Measurements from ENCODE around the gene AK6. TPM values are rescaled to one million over a fixed set of nuclear protein-coding genes. Genes with fewer than 3 reads are reported as not detected.

Gene AK6
- total RNA-seq: 10 to 100 TPM in 4 of 6 donors, 1 to 10 TPM in 2; 7.2 to 31.8 (median 18.2) TPM

GRCh38 chr5:69369340-69370121, at the start of gene AK6, which contains the start of the genes RAD17 and TAF9:
Gene AK6, minus strand, starts transcription at chr5:69369520. Its CDS starts 30 bp downstream, at chr5:69369490.
Gene RAD17, plus strand, starts transcription at chr5:69369818. Its CDS starts 2,391 bp downstream, at chr5:69372209.
Gene TAF9, minus strand, starts transcription at chr5:69369520. Its CDS starts 3,783 bp downstream, at chr5:69365737.
- Histone ChIP-seq H3K4me3 (peak within 1 kb of the TSS; percentile 64 to 98 (median 86)), H3K27me3 (no peaks in the 10 kb centered on the region), H3K9me3 (no peaks in the 10 kb centered on the region), H3K4me1 (peaks cover 22 to 33% (median 24%) of the 10 kb centered on the region in 4 donors), H3K27ac (peak within 1 kb of the TSS; percentile 96 to 99 (median 98)), H3K36me3 (peaks cover 12 to 29% (median 19%) of the 10 kb centered on the region in 4 donors)
- DNase-seq: peak; percentile 95 to 97
- TF ChIP-seq CTCF (IDR thresholded peaks at IDR 0.05) (peak in 3 of 6 experiments; percentile 21 to 34 (median 26)), POLR2AphosphoS5 (IDR thresholded peaks at IDR 0.05) (peak; percentile 72 to 87), EP300 (IDR thresholded peaks at IDR 0.05) (no peak), POLR2A (IDR thresholded peaks at IDR 0.05) (peak; percentile 6 to 87 (median 76))
- WGBS, 2 donors: 0% methylated on average over 11 to 42 of the region's 66 CpGs
- peak; percentile 99 for ATAC-seq (ENCODE audit: low FRiP score in 2 of 2)

GRCh38 chr5:69418554-69418953, 49.2 kb upstream of the AK6 start:
- 80 to 84% methylated on average over 3 of the region's 3 CpGs for WGBS, 2 donors
- H3K4me1 ChIP-seq: peaks cover 0 to 18% (median 6%) of the 10 kb centered on the region in 4 donors
- no peak for ATAC-seq (ENCODE audit: low FRiP score in 2 of 2)
- H3K9me3 ChIP-seq: no peaks in the 10 kb centered on the region
- no peak overlapping the region for H3K27ac ChIP-seq
- peaks cover 0 to 17% (median 6%) of the 10 kb centered on the region in 4 donors for H3K36me3 ChIP-seq
- H3K4me3 ChIP-seq: no peak overlapping the region
- no peak for TF ChIP-seq EP300 (IDR thresholded peaks at IDR 0.05)
- TF ChIP-seq POLR2AphosphoS5 (IDR thresholded peaks at IDR 0.05): no peak
- TF ChIP-seq CTCF (IDR thresholded peaks at IDR 0.05): no peak
- H3K27me3 ChIP-seq: no peaks in the 10 kb centered on the region
- no peak for DNase-seq

- H3K27me3 ChIP-seq: no peaks in the 10 kb centered on the region
- peak overlapping the region in 2 of 4 donors; percentile 75 to 79 for H3K4me3 ChIP-seq
- TF ChIP-seq CTCF (IDR thresholded peaks at IDR 0.05): no peak
- TF ChIP-seq POLR2AphosphoS5 (IDR thresholded peaks at IDR 0.05): no peak
- no peak for TF ChIP-seq EP300 (IDR thresholded peaks at IDR 0.05)
- TF ChIP-seq POLR2A (IDR thresholded peaks at IDR 0.05): no peak
- H3K36me3 ChIP-seq: peaks cover 0 to 24% (median 6%) of the 10 kb centered on the region in 4 donors
- H3K27ac ChIP-seq: peak overlapping the region in 2 of 4 donors; percentile 88 to 89
- no peak for ATAC-seq (ENCODE audit: low FRiP score in 2 of 2)
- peaks cover 0 to 18% (median 6%) of the 10 kb centered on the region in 4 donors for H3K4me1 ChIP-seq
- no peak for DNase-seq
- H3K9me3 ChIP-seq: no peaks in the 10 kb centered on the region
Measured at GRCh38 chr5:69416699-69417098, 47.4 kb upstream of the AK6 start.

- H3K4me1 ChIP-seq: peaks cover 0 to 18% (median 6%) of the 10 kb centered on the region in 4 donors
- no peak for ATAC-seq (ENCODE audit: low FRiP score in 2 of 2)
- 56 to 57% methylated on average over 6 of the region's 6 CpGs for WGBS, 2 donors
- TF ChIP-seq POLR2A (IDR thresholded peaks at IDR 0.05): no peak
- H3K4me3 ChIP-seq: peak overlapping the region in 3 of 4 donors; percentile 75 to 80 (median 79)
- H3K27ac ChIP-seq: peak overlapping the region; percentile 88 to 92 (median 90)
- no peak for DNase-seq
- no peaks in the 10 kb centered on the region for H3K9me3 ChIP-seq
- no peaks in the 10 kb centered on the region for H3K27me3 ChIP-seq
- peaks cover 0 to 29% (median 6%) of the 10 kb centered on the region in 4 donors for H3K36me3 ChIP-seq
Measured at GRCh38 chr5:69416180-69416579, 46.9 kb upstream of the AK6 start.

GRCh38 chr5:69415584-69415958, 46.3 kb upstream of the AK6 start:
- no peak for TF ChIP-seq CTCF (IDR thresholded peaks at IDR 0.05)
- TF ChIP-seq EP300 (IDR thresholded peaks at IDR 0.05): no peak
- TF ChIP-seq POLR2AphosphoS5 (IDR thresholded peaks at IDR 0.05): no peak
- no peak for TF ChIP-seq POLR2A (IDR thresholded peaks at IDR 0.05)
- Histone ChIP-seq H3K4me1 (peaks cover 0 to 18% (median 6%) of the 10 kb centered on the region in 4 donors), H3K9me3 (no peaks in the 10 kb centered on the region), H3K4me3 (peak overlapping the region; percentile 52 to 80 (median 77)), H3K36me3 (peaks cover 0 to 34% (median 6%) of the 10 kb centered on the region in 4 donors), H3K27ac (peak overlapping the region; percentile 88 to 92 (median 90)), H3K27me3 (no peaks in the 10 kb centered on the region)
- ATAC-seq (ENCODE audit: low FRiP score in 2 of 2): peak in 1 of 2 donors; percentile 28
- DNase-seq: peak; percentile 36 to 50
- 40 to 49% methylated on average over 10 to 17 of the region's 18 CpGs for WGBS, 2 donors

Data from upper lobe of left lung (tissue), 6 donors.